ENCODE measurements around the gene ZNF260. TPM values are rescaled to one million over a fixed set of nuclear protein-coding genes. Genes with fewer than 3 reads are reported as not detected.

The ZNF260 gene
- total RNA-seq, 1 donor from 2014 or later: 67.7 TPM

- no peak for DNase-seq (ENCODE audit: low spot score)
- Histone ChIP-seq H3K4me2 (peak overlapping the region; percentile 91), H3K9ac (peak overlapping the region; percentile 95), H3F3A (ENCODE audit: low read depth) (no peaks in the 10 kb centered on the region), H3K27ac (no peak overlapping the region), H4K20me1 (ENCODE audit: low read depth) (no peaks in the 10 kb centered on the region), H3K36me3 (no peaks in the 10 kb centered on the region), H3K27me3 (no peaks in the 10 kb centered on the region), H2AFZ (replicated peaks) (no peak overlapping the region), H3K9me3 (ENCODE audit: low read depth) (no peaks in the 10 kb centered on the region), H3K79me2 (ENCODE audit: low read depth) (peaks cover 54% of the 10 kb centered on the region), H3K4me3 (peak overlapping the region; percentile 90), H3K4me1 (peaks cover 6% of the 10 kb centered on the region)
- no peak for TF ChIP-seq EZH2phosphoT487 (IDR thresholded peaks at IDR 0.05)
- TF ChIP-seq, protein P1, sequence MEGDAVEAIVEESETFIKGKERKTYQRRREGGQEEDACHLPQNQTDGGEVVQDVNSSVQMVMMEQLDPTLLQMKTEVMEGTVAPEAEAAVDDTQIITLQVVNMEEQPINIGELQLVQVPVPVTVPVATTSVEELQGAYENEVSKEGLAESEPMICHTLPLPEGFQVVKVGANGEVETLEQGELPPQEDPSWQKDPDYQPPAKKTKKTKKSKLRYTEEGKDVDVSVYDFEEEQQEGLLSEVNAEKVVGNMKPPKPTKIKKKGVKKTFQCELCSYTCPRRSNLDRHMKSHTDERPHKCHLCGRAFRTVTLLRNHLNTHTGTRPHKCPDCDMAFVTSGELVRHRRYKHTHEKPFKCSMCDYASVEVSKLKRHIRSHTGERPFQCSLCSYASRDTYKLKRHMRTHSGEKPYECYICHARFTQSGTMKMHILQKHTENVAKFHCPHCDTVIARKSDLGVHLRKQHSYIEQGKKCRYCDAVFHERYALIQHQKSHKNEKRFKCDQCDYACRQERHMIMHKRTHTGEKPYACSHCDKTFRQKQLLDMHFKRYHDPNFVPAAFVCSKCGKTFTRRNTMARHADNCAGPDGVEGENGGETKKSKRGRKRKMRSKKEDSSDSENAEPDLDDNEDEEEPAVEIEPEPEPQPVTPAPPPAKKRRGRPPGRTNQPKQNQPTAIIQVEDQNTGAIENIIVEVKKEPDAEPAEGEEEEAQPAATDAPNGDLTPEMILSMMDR (IDR thresholded peaks at IDR 0.05): no peak
- Mint-ChIP-seq H3K4me1 (peaks cover 10% of the 10 kb centered on the region), H3K27ac (no peak overlapping the region), H3K4me3 (peak overlapping the region; percentile 98), H3K9me3 (peaks cover 72% of the 10 kb centered on the region), H3K36me3 (peaks cover 42% of the 10 kb centered on the region), H3K27me3 (ENCODE audit: insufficient read depth, low read depth) (peaks cover 7% of the 10 kb centered on the region)
These were observed 39.8 kb downstream of the ZNF260 start for GRCh38 chr19:36488118-36488845.

- no peak overlapping the region for H3K27ac ChIP-seq
- DNase-seq (ENCODE audit: low spot score): no peak
- peaks cover 75% of the 10 kb centered on the region for H3K9me3 Mint-ChIP-seq
- H3F3A ChIP-seq (ENCODE audit: low read depth): no peaks in the 10 kb centered on the region
- H3K9ac ChIP-seq: no peak overlapping the region
- no peak overlapping the region for H2AFZ ChIP-seq (replicated peaks)
- H4K20me1 ChIP-seq (ENCODE audit: low read depth): no peaks in the 10 kb centered on the region
- peaks cover 58% of the 10 kb centered on the region for H3K36me3 Mint-ChIP-seq
- H3K4me3 Mint-ChIP-seq: no peak overlapping the region
- no peak overlapping the region for H3K4me2 ChIP-seq
- H3K36me3 ChIP-seq: no peaks in the 10 kb centered on the region
- no peak overlapping the region for H3K4me3 ChIP-seq
- no peak overlapping the region for H3K27ac Mint-ChIP-seq
- H3K4me1 ChIP-seq: peaks cover 4% of the 10 kb centered on the region
- H3K79me2 ChIP-seq (ENCODE audit: low read depth): peaks cover 70% of the 10 kb centered on the region
- H3K4me1 Mint-ChIP-seq: peaks cover 5% of the 10 kb centered on the region
- H3K27me3 Mint-ChIP-seq (ENCODE audit: insufficient read depth, low read depth): no peaks in the 10 kb centered on the region
- H3K9me3 ChIP-seq (ENCODE audit: low read depth): no peaks in the 10 kb centered on the region
- no peaks in the 10 kb centered on the region for H3K27me3 ChIP-seq
- TF ChIP-seq EZH2phosphoT487 (IDR thresholded peaks at IDR 0.05) (no peak), EZH2 (IDR thresholded peaks at IDR 0.05) (no peak)
- TF ChIP-seq, protein P1 (IDR thresholded peaks at IDR 0.05): no peak
These were observed 44.4 kb downstream of the ZNF260 start for GRCh38 chr19:36483653-36484052.

DNA sequence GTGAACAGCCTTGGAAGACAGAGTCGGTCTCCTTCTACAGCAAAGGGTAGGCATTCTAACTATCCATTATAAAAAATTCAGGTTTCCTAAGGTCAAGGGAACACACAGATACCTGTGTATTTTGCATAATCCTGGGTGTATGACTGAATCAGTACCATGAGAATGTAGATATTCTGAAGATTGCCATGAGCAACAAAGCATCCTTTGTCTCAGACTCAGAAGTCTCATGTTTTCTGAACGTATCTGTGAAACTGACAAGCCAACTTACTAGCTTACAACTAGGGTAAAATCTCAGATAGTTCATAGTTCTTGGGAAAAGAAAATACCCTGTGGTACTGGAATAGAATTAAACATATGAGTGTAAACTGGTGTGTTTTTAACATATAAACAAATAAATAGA, 45.2 kb downstream of the ZNF260 start:
- H4K20me1 ChIP-seq (ENCODE audit: low read depth): no peaks in the 10 kb centered on the region
- H3K4me2 ChIP-seq: no peak overlapping the region
- H3K27ac ChIP-seq: no peak overlapping the region
- Mint-ChIP-seq H3K4me3 (no peak overlapping the region), H3K9me3 (peaks cover 73% of the 10 kb centered on the region), H3K27ac (no peak overlapping the region), H3K27me3 (ENCODE audit: insufficient read depth, low read depth) (no peaks in the 10 kb centered on the region), H3K36me3 (peaks cover 64% of the 10 kb centered on the region), H3K4me1 (no peaks in the 10 kb centered on the region)
- no peaks in the 10 kb centered on the region for H3K9me3 ChIP-seq (ENCODE audit: low read depth)
- DNase-seq (ENCODE audit: low spot score): no peak
- no peak overlapping the region for H3K9ac ChIP-seq
- H3K4me1 ChIP-seq: no peaks in the 10 kb centered on the region
- TF ChIP-seq EZH2phosphoT487 (IDR thresholded peaks at IDR 0.05): no peak
- TF ChIP-seq, protein P1 (IDR thresholded peaks at IDR 0.05): no peak
- no peak for TF ChIP-seq EZH2 (IDR thresholded peaks at IDR 0.05)
- H3K36me3 ChIP-seq: no peaks in the 10 kb centered on the region
- H3K27me3 ChIP-seq: no peaks in the 10 kb centered on the region
- no peak overlapping the region for H3K4me3 ChIP-seq
- H3F3A ChIP-seq (ENCODE audit: low read depth): no peaks in the 10 kb centered on the region
- peaks cover 65% of the 10 kb centered on the region for H3K79me2 ChIP-seq (ENCODE audit: low read depth)
- H2AFZ ChIP-seq (replicated peaks): no peak overlapping the region

Other genes starting within 250 kb of the ZNF260 start
- 19.0 and 25.1 TPM in 2 replicates for gene ZFP14, start 149.1 kb downstream of the ZNF260 start, total RNA-seq (ENCODE audit: low replicate concordance)
- gene ZFP82, start 109.6 kb downstream of the ZNF260 start, total RNA-seq (ENCODE audit: low replicate concordance): 19.5 and 26.1 TPM in 2 replicates
- gene ZNF566, start 38.7 kb downstream of the ZNF260 start, total RNA-seq (ENCODE audit: low replicate concordance): 16.8 and 29.5 TPM in 2 replicates
- gene ZNF529, start 45.0 kb upstream of the ZNF260 start, total RNA-seq (ENCODE audit: low replicate concordance): 33.7 and 33.9 TPM in 2 replicates
- 16.8 and 17.8 TPM in 2 replicates for gene ZNF382, start 77.0 kb upstream of the ZNF260 start, total RNA-seq (ENCODE audit: low replicate concordance)
- 13.6 and 13.8 TPM in 2 replicates for gene ZNF461, start 138.6 kb upstream of the ZNF260 start, total RNA-seq (ENCODE audit: low replicate concordance)
- gene ZNF567, start 159.3 kb upstream of the ZNF260 start, total RNA-seq (ENCODE audit: low replicate concordance): 26.9 and 27.7 TPM in 2 replicates
- 25.5 and 32.1 TPM in 2 replicates for gene ZNF850, start 244.5 kb upstream of the ZNF260 start, total RNA-seq (ENCODE audit: low replicate concordance)

Data from neural progenitor cell (in vitro differentiated cells).